Omental fat pad (tissue), 4 donors: ENCODE results near the gene ANKRD42. TPM values are rescaled to one million over a fixed set of nuclear protein-coding genes. Genes with fewer than 3 reads are reported as not detected.

Experiments
- ATAC-seq: fragments of 150-250 bp; one replicate; pipeline ENCODE4 v1.9.1; 2016; ENCODE audit warnings: mild to moderate bottlenecking, moderate library complexity; ENCODE audit not compliant: low FRiP score
- DNase-seq: peaks from one replicate; pipeline ENCODE4 v3.0.0-alpha.2; 2019; ENCODE audit warnings: low spot score
- CTCF ChIP-seq, 3 donors: fragments of 450-650 bp; IDR thresholded peaks; one replicate each; pipeline ENCODE4 v1.5.1; 2016 to 2017; ENCODE audit warnings: antibody characterized with exemption in 3 of 3, mild to moderate bottlenecking in 3 of 3, moderate library complexity in 2 of 3
- total RNA-seq, 4 donors: library from RNA; depleted of rRNA; stranded (reverse); fragments of >200 nt; gene quantifications; one replicate each; pipeline ENCODE4 v1.1.0, GENCODE V29; 2016

Gene ANKRD42
- total RNA-seq, 4 donors from 2014 or later: 9.0 to 13.4 (median 11.6) TPM

- no peak for TF ChIP-seq CTCF (IDR thresholded peaks at IDR 0.05)
- DNase-seq: no peak
- ATAC-seq: no peak
These were observed 33.3 kb upstream of the ANKRD42 start for GRCh38 chr11:83159902-83160865.

GRCh38 chr11:83161610-83162199 is 31.8 kb upstream of the ANKRD42 start:
- no peak for DNase-seq
- TF ChIP-seq CTCF (IDR thresholded peaks at IDR 0.05): no peak
- no peak for ATAC-seq

- DNase-seq (no peak), ATAC-seq (no peak)
- TF ChIP-seq CTCF (IDR thresholded peaks at IDR 0.05): no peak
These were observed 31.1 kb upstream of the ANKRD42 start for GRCh38 chr11:83162377-83162776.

- DNase-seq (no peak), ATAC-seq (no peak)
- TF ChIP-seq CTCF (IDR thresholded peaks at IDR 0.05): no peak
These were observed 27.2 kb upstream of the ANKRD42 start for GRCh38 chr11:83166193-83166866.

- no peak for TF ChIP-seq CTCF (IDR thresholded peaks at IDR 0.05)
- ATAC-seq (no peak), DNase-seq (no peak)
These were observed 24.8 kb upstream of the ANKRD42 start for GRCh38 chr11:83168756-83169155.

GRCh38 chr11:83170865-83171264 is 22.6 kb upstream of the ANKRD42 start:
- no peak for DNase-seq
- ATAC-seq: no peak
- no peak for TF ChIP-seq CTCF (IDR thresholded peaks at IDR 0.05)
